HG02610 (cell line): Measurements from ENCODE around the gene EPHA3.
"Not testable (repeated sequence)": the region's sequence is repeated elsewhere in the genome, so short reads cannot be mapped to it uniquely, and the experiment has no call there.

ENCODE experiments used
- ATAC-seq: cut with Tn5 transposase; IDR thresholded peaks from one replicate; pipeline ENCODE4 v1.9.1; 2021; ENCODE audit warnings: mild to moderate bottlenecking, moderate library complexity; ENCODE audit not compliant: unreplicated experiment

The EPHA3 gene

DNA sequence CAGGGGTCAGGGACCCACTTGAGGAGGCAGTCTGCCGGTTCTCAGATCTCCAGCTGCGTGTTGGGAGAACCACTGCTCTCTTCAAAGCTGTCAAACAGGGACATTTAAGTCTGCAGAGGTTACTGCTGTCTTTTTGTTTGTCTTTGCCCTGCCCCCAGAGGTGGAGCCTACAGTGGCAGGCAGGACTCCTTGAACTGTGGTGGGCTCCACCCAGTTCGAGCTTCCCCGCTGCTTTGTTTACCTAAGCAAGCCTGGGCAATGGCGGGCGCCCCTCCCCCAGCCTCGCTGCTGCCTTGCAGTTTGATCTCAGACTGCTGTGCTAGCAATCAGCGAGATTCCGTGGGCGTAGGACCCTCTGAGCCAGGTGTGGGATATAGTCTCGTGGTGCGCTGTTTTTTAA lies 243.5 kb downstream of the EPHA3 start:
- ATAC-seq: not testable (repeated sequence)

GRCh38 chr3:89353465-89353864 lies 246.0 kb downstream of the EPHA3 start:
- no peak for ATAC-seq

DNA sequence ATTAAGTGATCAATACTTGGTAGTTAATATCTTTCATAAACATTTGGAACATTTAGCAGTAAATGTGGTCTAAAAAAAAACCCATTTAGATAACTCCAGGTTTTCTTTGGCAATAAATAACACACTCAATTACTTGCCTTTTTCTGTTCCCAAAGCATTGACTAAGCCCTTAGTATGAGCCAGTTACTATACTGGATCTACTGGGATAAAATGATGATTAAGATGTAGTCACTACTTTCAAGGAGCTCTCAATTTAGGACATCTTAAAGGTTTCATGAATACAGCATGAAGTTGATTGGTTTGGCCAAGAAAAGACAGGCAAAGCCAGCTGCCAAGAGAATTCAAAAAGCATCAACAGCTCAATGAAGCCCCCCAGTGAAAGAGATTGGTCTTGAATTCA lies 250.9 kb downstream of the EPHA3 start:
- ATAC-seq: no peak

- ATAC-seq: no peak
These were observed 252.7 kb downstream of the EPHA3 start for GRCh38 chr3:89360156-89360555.

DNA sequence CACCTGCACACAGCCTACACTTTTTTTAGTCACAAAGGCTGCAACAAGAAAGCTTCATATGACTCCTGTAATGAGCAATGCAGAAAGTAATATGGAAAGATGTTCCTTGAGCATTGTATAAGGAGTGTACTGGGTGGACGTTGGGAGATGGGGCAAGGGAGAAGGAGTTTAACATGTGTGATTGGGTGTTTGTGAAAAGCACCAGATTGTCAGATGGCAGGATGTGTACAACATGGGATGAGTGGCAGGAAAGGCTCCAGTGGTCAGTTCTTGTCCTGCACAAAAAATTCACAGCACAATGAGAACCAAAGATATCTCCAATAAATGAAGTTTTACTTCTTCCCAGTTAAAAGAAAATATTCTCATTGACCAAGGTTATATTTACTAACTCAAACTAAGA lies 255.1 kb downstream of the EPHA3 start:
- ATAC-seq: no peak

DNA sequence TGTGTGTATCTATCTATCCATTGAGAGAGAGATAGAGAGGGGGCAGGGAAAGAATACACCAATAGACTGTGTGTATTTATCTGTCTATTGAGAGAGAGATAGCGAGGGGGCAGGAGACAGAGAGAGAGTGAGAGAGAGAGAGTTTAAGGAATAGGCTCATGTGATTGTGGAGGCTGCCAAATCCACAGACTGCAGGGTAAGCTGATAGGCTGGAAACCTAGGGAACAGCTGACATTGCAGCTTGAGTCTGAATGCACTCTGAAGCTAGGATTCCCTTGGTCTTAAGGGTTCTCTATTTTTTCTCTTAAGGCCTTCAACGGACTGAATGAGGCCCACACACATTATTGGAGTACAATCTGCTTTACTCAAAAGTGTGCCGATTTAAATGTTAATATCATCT lies 255.8 kb downstream of the EPHA3 start:
- ATAC-seq: no peak

GRCh38 chr3:89364314-89364713 lies 256.9 kb downstream of the EPHA3 start:
- no peak for ATAC-seq

- ATAC-seq: no peak
These were observed 259.7 kb downstream of the EPHA3 start for GRCh38 chr3:89367166-89367565.

DNA sequence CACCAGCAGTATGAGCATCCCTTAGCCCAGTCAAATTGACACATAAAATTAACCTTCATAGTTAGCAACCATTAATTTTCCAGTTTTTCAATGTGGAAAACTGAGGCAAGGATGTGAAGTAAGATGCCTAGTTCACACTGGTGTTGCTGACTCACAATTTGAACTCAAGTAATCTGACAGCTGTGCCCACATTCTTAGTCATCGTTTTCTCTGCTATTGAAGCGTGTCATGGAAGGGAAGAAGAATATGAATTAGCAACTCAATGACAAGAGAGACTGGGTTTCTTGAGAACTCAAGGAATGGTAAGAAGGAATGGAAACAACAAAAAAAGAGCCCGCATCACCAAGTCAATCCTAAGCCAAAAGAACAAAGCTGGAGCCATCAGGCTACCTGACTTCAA lies 261.4 kb downstream of the EPHA3 start:
- ATAC-seq: no peak

DNA sequence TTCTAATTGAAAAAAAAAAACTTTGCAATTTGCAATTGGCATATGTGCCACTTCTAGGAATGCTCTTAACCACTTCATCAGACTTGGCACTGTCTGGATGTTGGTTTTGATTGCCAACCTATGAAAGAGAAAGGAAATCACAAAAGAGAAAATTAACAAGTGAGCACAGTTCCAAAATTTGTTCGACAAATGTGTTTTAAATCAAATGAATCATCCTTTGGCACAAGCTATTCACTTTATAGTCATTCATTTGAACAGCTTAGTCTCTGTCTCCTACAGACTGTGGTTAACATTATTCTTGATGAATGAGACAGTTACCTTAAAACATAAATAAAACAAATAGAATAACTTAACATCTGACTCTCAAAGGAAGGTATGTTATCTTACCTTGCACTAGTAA lies 265.0 kb downstream of the EPHA3 start:
- ATAC-seq: no peak

DNA sequence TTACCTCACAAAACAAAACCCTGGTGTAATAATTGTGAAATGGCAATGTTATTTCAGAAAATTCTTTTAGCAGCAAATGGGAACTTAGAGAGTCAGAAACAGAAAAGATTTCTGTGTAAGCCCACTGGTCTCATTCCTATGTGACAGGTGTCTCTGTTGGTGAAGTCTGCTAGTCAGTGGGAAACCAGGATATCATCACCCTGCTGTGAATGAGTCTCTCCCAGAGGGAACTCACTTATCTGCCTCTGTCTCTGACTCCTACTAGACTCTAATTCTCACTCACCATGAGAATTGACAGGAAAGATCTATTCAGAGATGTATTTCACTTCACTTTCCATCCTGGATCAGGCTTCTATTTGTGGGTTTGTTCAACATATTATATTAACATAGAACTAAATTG lies 266.0 kb downstream of the EPHA3 start:
- no peak for ATAC-seq

DNA sequence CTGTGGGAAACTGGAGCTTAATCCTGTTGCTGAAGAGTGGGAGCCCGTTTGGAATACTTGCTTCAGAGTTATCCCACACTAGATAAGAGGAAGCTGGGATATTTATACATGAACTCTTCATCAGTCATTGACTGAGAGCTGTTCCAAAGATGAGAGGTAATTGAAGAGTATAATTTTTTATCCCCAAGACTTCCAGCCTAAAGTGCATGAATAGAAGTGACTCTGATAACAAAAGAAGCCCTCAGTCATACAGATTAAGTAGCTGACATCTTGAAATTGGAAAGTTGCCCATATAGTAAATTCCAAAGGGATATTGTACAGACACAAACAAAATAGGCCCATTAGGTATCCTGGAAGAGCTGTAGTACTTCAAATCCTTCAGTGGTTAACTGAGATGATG lies 268.0 kb downstream of the EPHA3 start:
- ATAC-seq: no peak

DNA sequence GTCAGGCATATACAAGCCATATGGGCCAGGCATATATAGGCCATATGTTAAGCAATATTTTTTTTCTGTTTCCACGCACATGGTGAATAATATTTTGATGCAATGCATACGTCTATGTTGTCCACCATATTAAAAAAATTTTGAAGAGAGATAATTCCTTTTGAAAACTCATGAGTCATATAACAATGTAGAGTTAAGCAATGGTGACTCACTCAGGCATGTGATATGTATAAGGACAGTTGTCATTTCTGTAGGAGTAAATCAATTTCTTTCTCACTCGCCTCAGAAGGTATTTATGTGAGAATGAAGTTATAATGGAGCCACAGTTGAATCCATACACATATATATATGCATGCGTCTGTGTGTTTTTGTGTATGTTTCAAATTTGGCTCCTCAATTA lies 272.6 kb downstream of the EPHA3 start:
- no peak for ATAC-seq

- no peak for ATAC-seq
These were observed 285.6 kb downstream of the EPHA3 start for GRCh38 chr3:89392991-89393390.

- no peak for ATAC-seq
These were observed 288.0 kb downstream of the EPHA3 start for GRCh38 chr3:89395456-89395855.

GRCh38 chr3:89395996-89396395 lies 288.6 kb downstream of the EPHA3 start:
- ATAC-seq: no peak

DNA sequence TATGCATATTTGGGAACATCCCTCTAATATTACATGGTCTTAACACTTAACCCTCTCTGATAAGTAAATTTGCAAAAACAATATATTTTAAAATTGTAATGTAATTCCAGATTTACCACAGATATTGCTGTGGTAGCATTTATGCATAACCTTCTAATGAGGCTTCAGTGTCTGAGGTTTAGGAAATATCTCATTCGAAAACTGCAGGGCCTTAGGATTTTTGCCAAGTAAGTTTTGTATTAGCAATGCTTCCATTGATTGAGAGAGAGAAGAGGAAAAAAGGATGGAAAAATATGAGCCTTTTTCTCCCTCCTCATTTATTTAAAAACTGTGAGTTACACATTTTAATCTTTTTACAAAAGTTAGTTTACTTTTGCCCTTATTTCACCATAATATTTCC lies 294.6 kb downstream of the EPHA3 start:
- no peak for ATAC-seq

- ATAC-seq: no peak
These were observed 297.8 kb downstream of the EPHA3 start for GRCh38 chr3:89405176-89405575.

- no peak for ATAC-seq
These were observed 298.2 kb downstream of the EPHA3 start for GRCh38 chr3:89405593-89405992.

DNA sequence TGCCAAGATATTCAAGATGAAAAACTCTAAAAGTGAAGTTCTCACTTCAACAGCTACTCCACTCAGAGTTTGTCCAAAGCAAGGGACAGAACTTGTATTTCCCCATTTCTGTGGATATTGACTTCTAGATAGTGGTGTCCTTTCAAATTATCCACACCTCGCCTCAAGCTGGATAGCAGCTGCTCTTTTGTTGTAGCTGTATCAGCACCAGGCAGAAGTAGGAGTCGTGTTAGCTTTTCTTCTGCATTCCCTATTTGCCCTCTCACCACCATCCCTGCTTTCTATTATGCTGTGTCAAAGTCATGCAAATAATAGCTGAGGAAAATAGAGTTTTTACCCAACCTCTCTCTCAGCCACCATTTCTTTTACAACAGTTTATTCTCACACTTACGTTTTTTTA lies 303.8 kb downstream of the EPHA3 start:
- ATAC-seq: no peak

GRCh38 chr3:89414270-89414669 lies 306.8 kb downstream of the EPHA3 start:
- ATAC-seq: no peak

GRCh38 chr3:89419647-89420241 lies 312.3 kb downstream of the EPHA3 start:
- no peak for ATAC-seq

DNA sequence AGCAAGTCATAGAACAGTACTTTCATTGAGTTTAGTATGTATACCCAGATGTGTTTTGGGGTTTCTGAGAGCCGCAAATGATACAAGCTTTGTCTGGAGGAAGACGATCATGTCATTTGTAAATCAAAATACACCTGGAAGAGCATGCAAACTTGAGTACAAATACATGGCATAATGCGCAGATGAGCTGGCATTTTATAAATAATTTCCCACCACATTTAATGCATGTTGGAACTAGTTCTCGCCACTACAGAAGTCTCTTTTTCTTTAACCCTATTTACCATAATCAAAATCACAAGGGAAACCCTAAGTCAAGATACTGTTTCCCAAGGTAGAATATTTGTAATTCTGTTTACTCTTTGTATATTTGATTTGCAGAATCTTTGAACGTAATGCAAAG lies 318.6 kb downstream of the EPHA3 start:
- no peak for ATAC-seq
